Measurements from ENCODE around the gene GPRC5B.

The GPRC5B gene

GRCh38 chr16:19909750-19910322, 25.2 kb upstream of the GPRC5B start:
- H3K4me1 Mint-ChIP-seq (ENCODE audit: low read depth): peaks cover 3% of the 10 kb centered on the region
- no peaks in the 10 kb centered on the region for H3K9me3 Mint-ChIP-seq
- H3K27me3 Mint-ChIP-seq (ENCODE audit: low read depth): peaks cover 6% of the 10 kb centered on the region
- DNase-seq (ENCODE audit: low spot score): no peak
- no peak overlapping the region for H3K4me3 Mint-ChIP-seq
- H3K27ac Mint-ChIP-seq: no peak overlapping the region
- H3K36me3 Mint-ChIP-seq (ENCODE audit: low read depth): no peaks in the 10 kb centered on the region

- H3K4me1 Mint-ChIP-seq (ENCODE audit: low read depth): peaks cover 3% of the 10 kb centered on the region
- no peaks in the 10 kb centered on the region for H3K36me3 Mint-ChIP-seq (ENCODE audit: low read depth)
- no peak overlapping the region for H3K4me3 Mint-ChIP-seq
- H3K27ac Mint-ChIP-seq: no peak overlapping the region
- peaks cover 6% of the 10 kb centered on the region for H3K27me3 Mint-ChIP-seq (ENCODE audit: low read depth)
- no peaks in the 10 kb centered on the region for H3K9me3 Mint-ChIP-seq
- DNase-seq (ENCODE audit: low spot score): no peak
Measured at GRCh38 chr16:19908921-19909320, 24.3 kb upstream of the GPRC5B start.

DNA sequence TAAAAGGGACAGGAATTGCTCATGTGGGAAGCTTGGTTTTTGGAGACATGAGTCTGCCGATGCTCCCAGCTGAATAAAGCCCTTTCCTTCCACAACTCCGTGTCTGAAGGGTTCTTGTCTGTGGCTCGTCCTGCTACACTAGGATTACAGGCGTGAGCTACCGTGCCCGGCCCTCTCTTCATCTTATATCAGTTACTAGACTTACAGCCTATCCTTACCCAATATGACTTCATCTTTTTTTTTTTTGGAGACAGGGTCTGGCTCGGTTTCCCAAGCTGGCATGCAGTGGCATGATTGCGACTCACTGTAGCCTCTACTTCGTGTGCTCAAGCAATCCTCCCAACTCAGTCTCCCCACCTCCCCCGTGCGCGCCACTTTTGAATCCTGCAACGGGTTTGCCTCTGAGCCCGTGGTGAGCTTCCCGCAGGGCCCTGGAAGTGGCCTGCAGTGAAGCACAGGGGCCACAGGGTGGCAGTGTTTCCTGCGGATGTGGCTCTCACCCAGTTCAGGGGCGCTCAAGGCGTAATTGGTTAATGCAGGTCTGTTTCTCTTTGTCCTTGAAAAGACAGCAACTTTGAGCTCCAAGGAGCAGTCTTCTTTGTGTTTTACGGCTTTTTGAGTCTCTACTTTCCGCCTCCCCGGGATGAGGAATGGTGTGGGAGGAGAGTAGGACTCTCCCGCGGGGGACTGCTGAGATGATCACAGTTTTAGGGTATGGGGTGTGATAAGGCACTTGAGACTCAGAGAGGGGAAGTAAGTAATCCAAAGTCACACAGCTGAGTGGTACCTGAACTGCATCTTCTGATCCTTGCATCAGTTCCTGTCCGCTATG, 22.7 kb upstream of the GPRC5B start:
- DNase-seq (ENCODE audit: low spot score): peak; percentile 55
- Mint-ChIP-seq H3K4me1 (ENCODE audit: low read depth) (peaks cover 3% of the 10 kb centered on the region), H3K27ac (no peak overlapping the region), H3K9me3 (no peaks in the 10 kb centered on the region), H3K27me3 (ENCODE audit: low read depth) (peaks cover 6% of the 10 kb centered on the region), H3K4me3 (peak overlapping the region; percentile 36), H3K36me3 (ENCODE audit: low read depth) (no peaks in the 10 kb centered on the region)

GRCh38 chr16:19901164-19901563, 16.5 kb upstream of the GPRC5B start:
- Mint-ChIP-seq H3K9me3 (no peaks in the 10 kb centered on the region), H3K36me3 (ENCODE audit: low read depth) (no peaks in the 10 kb centered on the region), H3K4me3 (no peak overlapping the region), H3K27me3 (ENCODE audit: low read depth) (peaks cover 3% of the 10 kb centered on the region), H3K4me1 (ENCODE audit: low read depth) (no peaks in the 10 kb centered on the region), H3K27ac (no peak overlapping the region)
- no peak for DNase-seq (ENCODE audit: low spot score)

DNA sequence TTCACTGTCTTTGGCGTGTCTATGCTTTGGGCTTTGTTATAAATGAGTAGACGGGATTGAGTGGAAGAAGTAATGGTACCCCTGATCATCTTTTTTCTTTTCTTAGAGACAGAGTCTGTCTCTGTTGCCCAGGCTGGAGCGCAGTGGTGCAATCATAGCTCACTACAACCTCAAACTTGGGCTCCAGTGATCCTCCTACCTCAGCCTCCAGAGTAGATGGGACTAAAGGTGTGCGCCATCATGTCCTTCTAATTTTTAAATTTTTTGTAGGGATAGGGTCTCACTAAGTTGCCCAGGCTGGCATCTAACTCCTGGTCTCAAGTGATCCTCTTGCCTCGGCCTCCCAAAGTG, 14.9 kb upstream of the GPRC5B start:
- H3K27ac Mint-ChIP-seq: no peak overlapping the region
- no peaks in the 10 kb centered on the region for H3K4me1 Mint-ChIP-seq (ENCODE audit: low read depth)

GRCh38 chr16:19898924-19899604, 14.4 kb upstream of the GPRC5B start:
- Mint-ChIP-seq H3K36me3 (ENCODE audit: low read depth) (no peaks in the 10 kb centered on the region), H3K27ac (no peak overlapping the region), H3K9me3 (no peaks in the 10 kb centered on the region), H3K4me3 (no peak overlapping the region), H3K4me1 (ENCODE audit: low read depth) (no peaks in the 10 kb centered on the region), H3K27me3 (ENCODE audit: low read depth) (peaks cover 3% of the 10 kb centered on the region)
- peak; percentile 21 for DNase-seq (ENCODE audit: low spot score)

More for the DNA sequence above, 14.9 kb upstream of the GPRC5B start:
- DNase-seq (ENCODE audit: low spot score): no peak
- Mint-ChIP-seq H3K4me3 (no peak overlapping the region), H3K9me3 (no peaks in the 10 kb centered on the region), H3K36me3 (ENCODE audit: low read depth) (no peaks in the 10 kb centered on the region), H3K27me3 (ENCODE audit: low read depth) (peaks cover 3% of the 10 kb centered on the region)

DNA sequence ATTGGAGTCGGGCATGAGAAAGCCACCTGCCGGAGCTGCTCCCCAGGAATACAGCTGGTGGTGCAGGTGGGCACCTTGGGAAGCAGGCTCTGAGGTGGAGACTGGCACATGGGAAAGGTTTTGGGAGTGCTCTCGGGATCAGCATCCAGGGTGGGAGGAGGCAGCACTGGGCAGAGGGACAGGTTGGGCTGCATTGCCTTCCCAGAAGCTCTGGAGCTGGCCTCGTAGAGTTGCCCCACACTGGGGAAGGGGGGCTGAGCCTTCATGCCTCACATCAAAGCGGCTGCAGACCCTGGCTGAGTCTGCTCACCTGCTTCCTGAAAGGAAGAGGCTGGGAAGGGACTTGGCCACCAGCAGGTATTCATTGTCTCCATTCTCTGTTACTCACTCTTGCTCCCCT, 13.5 kb upstream of the GPRC5B start:
- Mint-ChIP-seq H3K4me1 (ENCODE audit: low read depth) (no peaks in the 10 kb centered on the region), H3K9me3 (no peaks in the 10 kb centered on the region)

GRCh38 chr16:19896951-19897350, 12.3 kb upstream of the GPRC5B start:
- H3K4me3 Mint-ChIP-seq: no peak overlapping the region
- no peaks in the 10 kb centered on the region for H3K36me3 Mint-ChIP-seq (ENCODE audit: low read depth)
- H3K4me1 Mint-ChIP-seq (ENCODE audit: low read depth): no peaks in the 10 kb centered on the region
- H3K27ac Mint-ChIP-seq: no peak overlapping the region
- peaks cover 3% of the 10 kb centered on the region for H3K27me3 Mint-ChIP-seq (ENCODE audit: low read depth)
- no peak for DNase-seq (ENCODE audit: low spot score)
- H3K9me3 Mint-ChIP-seq: no peaks in the 10 kb centered on the region

More for the DNA sequence above, 13.5 kb upstream of the GPRC5B start:
- Mint-ChIP-seq H3K27ac (no peak overlapping the region), H3K27me3 (ENCODE audit: low read depth) (peaks cover 3% of the 10 kb centered on the region), H3K4me3 (no peak overlapping the region), H3K36me3 (ENCODE audit: low read depth) (no peaks in the 10 kb centered on the region)
- DNase-seq (ENCODE audit: low spot score): no peak

GRCh38 chr16:19894586-19894985, 9.9 kb upstream of the GPRC5B start:
- Mint-ChIP-seq H3K4me1 (ENCODE audit: low read depth) (no peaks in the 10 kb centered on the region), H3K9me3 (no peaks in the 10 kb centered on the region), H3K36me3 (ENCODE audit: low read depth) (no peaks in the 10 kb centered on the region), H3K4me3 (no peak overlapping the region), H3K27me3 (ENCODE audit: low read depth) (peaks cover 3% of the 10 kb centered on the region), H3K27ac (no peak overlapping the region)
- DNase-seq (ENCODE audit: low spot score): no peak

DNA sequence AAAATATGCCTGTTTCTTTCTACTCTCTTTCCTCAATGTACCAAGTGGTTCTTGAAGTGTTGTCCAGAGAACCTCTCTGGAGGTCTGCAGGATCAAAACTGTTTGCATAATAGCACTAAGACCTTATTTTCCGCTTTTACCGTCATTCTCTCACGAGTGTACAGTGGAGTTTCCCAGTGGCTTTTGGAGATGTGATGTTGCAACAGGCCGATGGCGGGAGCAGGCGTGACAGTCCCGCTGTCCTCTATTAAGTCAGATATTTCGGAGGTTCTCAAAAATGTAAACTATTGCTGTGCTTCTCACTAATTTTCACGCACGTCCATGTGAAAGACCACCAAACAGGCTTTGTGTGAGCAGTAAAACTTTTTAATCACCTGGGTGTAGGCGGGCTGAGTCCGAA, 8.3 kb upstream of the GPRC5B start:
- no peak overlapping the region for H3K27ac Mint-ChIP-seq
- no peak for DNase-seq (ENCODE audit: low spot score)
- no peaks in the 10 kb centered on the region for H3K4me1 Mint-ChIP-seq (ENCODE audit: low read depth)
- H3K9me3 Mint-ChIP-seq: no peaks in the 10 kb centered on the region
- H3K36me3 Mint-ChIP-seq (ENCODE audit: low read depth): no peaks in the 10 kb centered on the region
- H3K27me3 Mint-ChIP-seq (ENCODE audit: low read depth): no peaks in the 10 kb centered on the region
- no peak overlapping the region for H3K4me3 Mint-ChIP-seq

GRCh38 chr16:19890901-19891300, 6.3 kb upstream of the GPRC5B start:
- DNase-seq (ENCODE audit: low spot score): no peak
- Mint-ChIP-seq H3K9me3 (no peaks in the 10 kb centered on the region), H3K36me3 (ENCODE audit: low read depth) (no peaks in the 10 kb centered on the region), H3K4me1 (ENCODE audit: low read depth) (peaks cover 7% of the 10 kb centered on the region), H3K27me3 (ENCODE audit: low read depth) (peaks cover 4% of the 10 kb centered on the region), H3K4me3 (no peak overlapping the region), H3K27ac (no peak overlapping the region)

DNA sequence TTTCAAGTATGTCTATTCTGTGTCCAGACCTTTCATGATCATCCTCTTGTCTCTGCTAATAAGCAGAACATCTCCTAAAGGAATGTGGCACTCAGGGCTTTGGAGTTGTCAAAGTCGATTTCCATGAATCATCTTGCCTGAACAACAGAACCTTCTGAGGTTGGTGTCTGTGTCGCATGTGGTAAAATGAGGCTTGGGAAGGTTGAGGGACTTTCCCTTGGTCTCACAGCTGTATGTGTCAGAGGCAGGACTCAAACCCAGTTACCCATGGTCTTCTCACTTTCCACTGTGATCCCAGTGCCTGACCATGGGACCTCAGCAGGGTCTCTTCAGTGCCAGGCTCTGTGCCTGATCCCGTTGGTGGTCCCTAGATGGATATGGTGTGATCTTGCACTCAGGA, 4.2 kb upstream of the GPRC5B start:
- Mint-ChIP-seq H3K27ac (no peak overlapping the region), H3K4me1 (ENCODE audit: low read depth) (peaks cover 13% of the 10 kb centered on the region), H3K9me3 (no peaks in the 10 kb centered on the region), H3K27me3 (ENCODE audit: low read depth) (peaks cover 17% of the 10 kb centered on the region), H3K36me3 (ENCODE audit: low read depth) (no peaks in the 10 kb centered on the region), H3K4me3 (no peak overlapping the region)
- DNase-seq (ENCODE audit: low spot score): peak; percentile 6

GRCh38 chr16:19886073-19886941, 1.7 kb upstream of the GPRC5B start:
- no peaks in the 10 kb centered on the region for H3K9me3 Mint-ChIP-seq
- no peaks in the 10 kb centered on the region for H3K36me3 Mint-ChIP-seq (ENCODE audit: low read depth)
- peak overlapping the region; percentile 0 for H3K27ac Mint-ChIP-seq
- peak; percentile 75 for DNase-seq (ENCODE audit: low spot score)
- peaks cover 13% of the 10 kb centered on the region for H3K4me1 Mint-ChIP-seq (ENCODE audit: low read depth)
- H3K4me3 Mint-ChIP-seq: peak overlapping the region; percentile 79
- peaks cover 36% of the 10 kb centered on the region for H3K27me3 Mint-ChIP-seq (ENCODE audit: low read depth)

All from T-helper 2 cell treated with Interferon-gamma antibody and Interleukin-4, amounts not matched to agents 5 μg/mL and 100 μg/mL, for 36 hours (primary cell).